Right hindlimb (tissue), 1 donor: ENCODE measurements around the gene PPP1R26.
A peak's percentile ranks its signal among the peaks of the same experiment; 100 is the strongest.
"Not testable (repeated sequence)": the region's sequence is repeated elsewhere in the genome, so short reads cannot be mapped to it uniquely, and the experiment has no call there.

ENCODE experiments used
- DNase-seq: peaks from one replicate; pipeline ENCODE4 v3.0.0-alpha.2; 2018

Gene PPP1R26

GRCh38 chr9:135523521-135524129 is 44.0 kb downstream of the PPP1R26 start:
- DNase-seq, result no peak

DNA sequence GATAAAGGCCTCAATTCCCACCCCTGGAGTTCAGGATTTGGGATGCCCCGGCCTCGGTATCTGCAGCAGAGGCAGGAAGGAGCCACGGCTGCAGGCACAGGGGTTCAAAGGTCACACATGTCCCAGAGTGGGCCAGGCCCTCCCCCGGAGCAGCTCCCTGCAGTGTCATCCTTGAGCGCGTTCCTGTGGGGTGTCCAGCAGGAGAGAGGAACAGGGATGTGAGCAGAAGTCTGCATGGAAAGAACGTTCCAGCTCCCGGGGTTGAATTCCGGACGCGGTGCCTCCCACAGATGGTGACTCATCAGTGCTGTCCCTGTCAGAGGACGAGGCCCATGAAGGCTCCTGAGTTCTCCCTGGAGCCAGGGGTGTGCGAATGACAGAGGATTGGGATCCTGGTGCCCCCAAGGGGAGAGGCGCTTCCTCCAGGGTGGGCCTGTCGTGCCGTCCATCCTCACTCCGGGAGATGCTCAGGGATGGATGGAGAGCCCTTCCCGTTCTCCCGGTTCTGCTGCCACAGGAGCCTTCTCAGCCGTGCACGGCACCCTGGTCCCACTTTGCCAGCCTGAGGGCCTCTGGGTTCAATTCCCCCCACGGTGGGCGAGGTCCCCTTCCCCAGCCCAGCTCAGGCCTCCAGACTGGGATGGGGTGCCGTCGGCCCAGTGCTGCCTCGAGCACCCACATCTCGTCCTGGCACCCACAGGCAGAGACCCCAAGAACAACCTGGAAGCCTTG is 44.7 kb downstream of the PPP1R26 start:
- DNase-seq, result no peak

DNA sequence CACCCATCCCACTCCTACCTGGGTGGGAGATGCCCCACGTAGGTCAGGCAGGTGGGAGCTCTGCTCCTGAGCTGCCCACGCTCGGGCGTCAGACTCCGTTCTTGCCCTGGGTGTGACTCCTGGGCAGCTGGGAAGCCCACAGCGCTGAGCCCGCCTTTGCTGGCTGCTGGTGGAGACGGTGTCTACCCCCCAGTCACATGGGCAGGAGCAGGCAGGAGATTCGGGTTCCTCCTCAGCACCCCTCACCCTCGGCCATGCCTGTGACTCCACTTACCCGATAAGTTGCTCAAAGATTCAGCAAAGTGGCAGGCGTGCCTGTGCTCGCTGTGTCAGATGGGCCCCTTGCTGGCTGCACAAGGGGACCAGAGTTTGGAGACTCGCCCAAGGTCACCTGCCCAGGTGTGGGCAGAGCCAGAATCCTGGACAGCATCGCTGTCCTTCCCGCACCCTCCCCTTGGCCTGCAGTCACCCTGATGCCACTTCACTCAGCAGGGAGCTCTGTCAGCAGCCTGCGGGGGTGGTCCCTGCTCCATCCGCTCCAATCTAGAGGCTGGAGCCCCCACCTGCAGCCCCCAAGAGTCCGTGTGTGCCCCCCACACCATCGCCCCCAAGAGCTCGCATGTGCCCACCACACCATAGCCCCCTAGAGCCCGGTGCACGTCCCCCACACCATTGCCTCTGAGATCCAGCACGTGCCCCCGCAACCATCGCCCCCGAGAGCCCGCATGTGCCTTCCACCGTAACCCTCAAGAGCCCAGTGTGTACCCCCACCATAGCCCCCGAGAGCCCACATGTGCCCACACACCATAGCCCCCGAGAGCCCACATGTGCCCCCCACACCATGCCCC is 45.9 kb downstream of the PPP1R26 start:
- DNase-seq, result no peak

DNA sequence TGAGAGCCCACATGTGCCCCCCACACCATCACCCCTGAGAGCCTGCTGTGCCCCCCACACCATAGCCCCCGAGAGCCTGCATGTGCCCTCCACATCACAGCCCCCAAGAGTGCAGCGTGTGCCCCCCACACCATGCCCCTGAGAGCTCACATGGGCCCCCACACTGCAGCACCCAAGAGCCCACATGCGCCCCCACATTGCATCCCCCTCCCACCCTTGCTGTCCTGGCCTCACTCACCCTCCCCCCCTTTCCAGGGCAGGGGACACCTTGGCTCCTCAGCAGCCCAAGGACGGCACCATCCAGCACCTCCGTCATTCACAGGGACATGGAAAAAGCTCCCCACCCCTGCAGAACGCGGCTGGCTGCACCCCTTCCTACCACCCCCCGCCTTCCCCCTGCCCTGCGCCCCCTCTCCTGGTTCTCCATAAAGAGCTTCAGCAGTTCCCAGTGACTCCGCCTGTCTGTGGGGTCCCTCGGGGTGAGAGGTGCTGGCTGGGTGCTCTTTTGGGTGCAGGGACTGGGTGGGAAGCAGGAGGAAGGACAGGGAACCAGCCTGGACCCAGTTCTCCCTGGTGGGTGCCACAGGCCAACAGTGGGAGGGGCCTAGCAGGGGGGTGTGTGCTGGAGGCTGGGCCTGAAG is 46.6 kb downstream of the PPP1R26 start:
- DNase-seq, result no peak

DNA sequence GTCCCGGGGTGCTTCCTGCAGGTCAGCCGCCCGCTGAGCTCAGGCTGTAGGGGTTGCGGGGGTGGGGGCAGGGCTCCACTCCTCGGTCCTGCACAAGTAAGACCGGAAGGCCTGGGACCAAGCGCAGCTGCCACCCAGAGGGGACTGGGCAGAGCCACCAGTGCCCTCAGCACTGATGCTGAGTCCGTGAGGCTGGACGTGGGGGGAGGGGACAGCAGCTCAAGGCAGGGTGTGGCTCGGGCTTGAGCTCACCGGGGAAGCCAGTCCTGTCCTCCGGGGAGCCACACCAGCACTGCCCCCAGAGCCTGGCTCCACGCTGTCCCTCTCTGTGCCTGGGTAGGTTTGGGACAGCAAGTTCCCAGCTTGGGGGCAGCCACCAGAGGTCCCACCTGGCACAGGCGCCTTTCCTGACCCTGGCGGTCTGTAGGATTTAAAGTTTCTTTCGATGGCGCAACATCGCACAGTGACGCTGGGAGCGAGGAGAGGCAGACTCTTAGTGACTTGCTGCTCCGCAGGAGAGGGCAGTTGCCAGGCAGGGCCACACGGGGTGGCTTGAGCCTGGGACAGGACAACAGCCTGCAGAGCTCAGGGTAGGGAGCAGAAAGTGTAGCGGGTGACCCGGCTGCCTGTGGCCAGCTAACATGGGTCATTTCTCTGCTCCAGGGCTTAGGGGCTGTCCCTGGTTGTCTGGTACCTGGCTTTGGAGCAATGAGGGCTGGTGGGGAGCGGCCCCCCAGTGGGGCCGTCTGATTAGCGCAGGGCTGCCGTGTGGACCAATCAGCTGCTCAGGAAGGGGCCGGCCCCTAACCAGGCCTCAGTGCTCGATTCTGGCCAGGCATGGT is 47.4 kb downstream of the PPP1R26 start:
- no peak for DNase-seq

DNA sequence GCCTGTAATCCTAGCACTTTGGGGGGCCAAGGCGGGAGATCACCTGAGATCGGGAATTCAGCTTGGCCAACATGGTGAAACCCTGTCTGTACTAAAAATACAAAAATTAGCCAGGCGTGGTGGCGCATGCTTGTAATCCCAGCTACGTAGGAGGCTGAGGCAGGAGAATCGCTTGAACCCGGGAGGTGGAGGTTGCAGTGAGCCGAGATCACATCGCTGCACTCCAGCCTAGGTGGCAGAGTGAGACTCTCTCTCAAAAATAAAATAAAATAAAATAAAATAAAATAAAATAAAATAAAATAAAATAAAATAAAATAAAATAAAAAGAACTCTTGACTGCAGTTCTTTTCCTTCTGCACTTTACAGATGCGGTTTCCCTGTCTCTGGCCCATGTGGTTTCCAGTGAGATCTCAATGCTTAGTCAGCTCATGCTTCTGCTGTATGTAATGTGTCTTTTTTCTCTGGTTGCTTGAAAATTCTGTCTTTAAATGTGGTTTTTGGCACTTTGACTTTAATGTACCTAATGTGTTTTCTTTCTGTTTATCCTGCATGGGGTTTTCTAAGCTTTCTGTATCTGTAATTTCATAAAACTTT is 49.4 kb downstream of the PPP1R26 start:
- DNase-seq, result not testable (repeated sequence)

GRCh38 chr9:135530146-135530545 is 50.6 kb downstream of the PPP1R26 start:
- DNase-seq, result no peak

- DNase-seq, result no peak
These were observed 51.5 kb downstream of the PPP1R26 start for GRCh38 chr9:135531096-135531495.

DNA sequence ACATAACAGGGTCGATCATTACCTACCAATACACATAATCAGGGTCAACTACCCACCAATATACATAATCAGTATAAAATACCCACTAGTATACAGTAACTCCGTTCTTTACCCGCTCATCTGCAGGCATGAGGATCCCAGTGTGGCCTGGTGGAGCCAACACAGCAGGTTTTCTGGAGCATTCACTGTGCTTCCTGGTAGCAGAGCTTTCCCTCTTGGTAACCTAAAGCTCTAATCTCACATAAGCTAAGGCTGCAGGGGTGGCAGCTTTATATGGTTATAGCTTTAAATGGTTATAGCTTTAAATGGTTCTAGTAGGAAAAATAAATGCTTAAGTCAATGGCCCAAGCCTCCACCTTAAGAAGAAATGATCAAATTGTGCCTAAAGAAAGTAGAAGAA is 53.5 kb downstream of the PPP1R26 start:
- DNase-seq, result no peak

GRCh38 chr9:135533674-135534073 is 54.1 kb downstream of the PPP1R26 start:
- DNase-seq, result no peak

- DNase-seq, result not testable (repeated sequence)
These were observed 54.7 kb downstream of the PPP1R26 start for GRCh38 chr9:135534192-135534711.

- not testable (repeated sequence) for DNase-seq
These were observed 55.2 kb downstream of the PPP1R26 start for GRCh38 chr9:135534826-135535225.

DNA sequence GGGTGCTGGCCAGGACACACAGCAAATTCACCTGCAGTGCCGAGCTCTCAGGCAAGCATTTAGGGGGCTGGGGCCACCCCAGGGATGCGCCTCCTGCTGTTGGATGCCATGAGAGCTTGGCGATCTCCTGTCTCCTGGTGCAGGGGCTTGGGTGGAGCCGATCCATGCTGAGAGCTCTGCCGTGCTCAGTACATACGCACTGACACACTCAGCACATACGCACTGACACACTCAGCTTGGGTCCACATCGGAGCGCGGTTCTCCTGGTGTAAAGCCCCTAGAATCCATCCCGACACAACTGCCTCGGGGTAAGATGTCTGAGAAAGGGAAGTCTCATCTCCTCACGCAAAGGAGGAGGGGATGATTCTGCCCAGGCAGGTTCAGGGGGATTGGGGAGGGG is 56.0 kb downstream of the PPP1R26 start:
- DNase-seq, result not testable (repeated sequence)

- DNase-seq, result peak; percentile 66
These were observed 56.6 kb downstream of the PPP1R26 start for GRCh38 chr9:135536216-135536615.
